NCI-H460 (cell line): ENCODE measurements around the gene TCAP. TPM values are rescaled to one million over a fixed set of nuclear protein-coding genes. Genes with fewer than 3 reads are reported as not detected.
A peak's percentile ranks its signal among the peaks of the same experiment; 100 is the strongest.
"Not testable (repeated sequence)": the region's sequence is repeated elsewhere in the genome, so short reads cannot be mapped to it uniquely, and the experiment has no call there.

ENCODE experiments used
- DNase-seq: peaks from one replicate; pipeline ENCODE4 v3.0.0-alpha.2; 2016; ENCODE audit warnings: low read depth; ENCODE audit errors: extremely low read depth
- total RNA-seq: library from RNA; depleted of rRNA; stranded (reverse); fragments of >200 nt; shearing (Covaris generic); gene quantifications from 2 replicates; pipeline ENCODE4 v1.2.3, GENCODE V29; 2014; rRNA removed

Gene TCAP
- total RNA-seq, 1 experiment from 2014 or later = 1.1 TPM

DNA sequence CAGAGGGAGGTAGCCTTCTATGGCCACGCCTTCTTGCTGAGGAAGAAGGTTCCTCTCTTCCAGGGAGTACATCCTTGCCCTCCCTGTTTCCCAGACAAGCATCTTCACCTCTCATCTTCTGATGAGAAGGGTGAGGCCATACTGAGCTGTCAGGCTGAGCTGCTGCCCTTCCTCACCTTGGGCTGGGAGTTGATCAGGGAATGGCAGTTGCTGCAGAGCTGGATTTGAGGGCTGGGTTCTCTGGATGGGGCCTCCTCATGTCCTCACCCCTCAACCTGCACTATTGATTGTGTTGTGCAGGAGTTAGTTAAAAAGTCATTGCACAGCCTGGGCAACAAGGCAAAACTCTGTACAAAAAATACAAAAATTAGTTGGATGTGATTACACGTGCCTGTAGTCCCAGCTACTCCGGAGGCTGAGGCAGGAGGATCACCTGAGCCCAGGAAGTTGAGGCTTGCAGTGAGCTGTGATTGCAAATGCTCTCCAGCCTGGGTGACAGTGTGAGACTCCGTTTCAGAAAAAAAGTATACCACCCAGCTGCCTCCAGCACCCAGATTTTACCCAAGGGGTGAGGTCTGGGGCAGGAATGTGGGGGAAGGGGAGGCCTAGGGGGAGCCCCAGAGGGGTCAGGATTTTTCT, 36.8 kb downstream of the TCAP start:
- DNase-seq = no peak

DNA sequence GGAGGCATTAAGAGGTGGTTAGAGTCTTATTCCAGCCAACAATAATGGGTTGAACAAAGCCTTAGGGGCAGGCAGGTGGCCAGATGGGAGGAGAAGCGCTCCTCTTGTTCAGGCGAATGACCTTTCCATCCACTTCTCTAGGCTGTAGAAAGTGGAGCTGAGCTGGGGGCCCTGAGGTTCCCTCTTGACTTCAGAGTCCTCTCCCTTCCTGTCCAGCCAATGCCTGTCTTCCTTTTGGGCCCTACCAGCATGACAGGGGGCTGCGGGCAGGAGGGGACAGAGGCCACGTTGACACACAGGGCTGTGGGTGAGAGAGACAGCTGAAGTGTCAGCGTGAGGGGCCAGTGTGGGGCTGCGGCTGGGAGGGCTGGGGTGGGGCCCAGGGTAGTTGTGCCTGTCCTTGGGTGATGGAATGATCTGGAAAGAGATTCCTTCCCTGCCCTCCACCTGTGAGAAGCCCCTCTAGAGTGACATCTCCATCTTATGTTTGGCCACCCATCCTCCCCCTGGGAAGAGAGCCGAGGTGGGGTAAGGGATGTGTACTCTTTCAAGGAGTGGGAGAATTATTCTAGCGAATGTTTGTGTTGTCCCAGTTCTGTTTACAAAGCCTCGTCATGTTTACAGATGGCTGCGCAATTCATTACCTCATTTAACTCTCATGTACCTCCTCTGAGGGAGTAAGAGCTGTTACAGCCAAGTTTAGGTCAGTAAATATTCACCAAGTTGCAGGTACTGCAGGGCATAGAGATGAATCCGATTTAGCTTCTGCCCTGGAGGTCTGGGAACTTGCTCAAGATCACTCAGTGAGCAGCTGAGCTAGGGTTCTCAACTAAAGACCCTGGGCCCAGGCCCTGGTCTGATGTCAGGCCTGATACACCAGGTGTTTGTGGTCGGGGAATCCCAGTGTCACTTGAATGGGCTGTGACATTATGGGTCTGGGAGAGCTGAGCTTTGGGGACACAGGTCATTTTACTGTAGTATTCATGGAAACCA, 38.0 kb downstream of the TCAP start:
- DNase-seq = peak; percentile 22

DNA sequence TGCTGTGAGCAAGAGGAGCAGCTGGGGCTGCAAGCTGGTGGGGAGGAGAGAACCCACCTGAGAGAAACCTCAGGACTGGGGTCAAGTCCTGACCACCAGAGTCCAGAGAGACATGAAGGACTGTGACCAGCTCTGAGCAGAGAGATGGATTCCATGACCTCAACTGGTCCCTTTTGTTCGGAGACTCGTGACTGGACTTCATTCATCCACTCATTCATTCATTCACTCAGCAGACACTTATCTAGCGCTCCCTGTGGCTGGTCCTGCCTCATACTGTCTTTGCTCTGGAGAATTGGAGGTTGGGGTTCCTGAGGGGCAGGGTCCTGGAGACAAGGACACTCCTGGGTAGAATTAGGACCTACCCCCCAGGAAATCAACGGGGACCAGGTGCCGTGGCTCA, 38.8 kb downstream of the TCAP start:
- no peak for DNase-seq

DNA sequence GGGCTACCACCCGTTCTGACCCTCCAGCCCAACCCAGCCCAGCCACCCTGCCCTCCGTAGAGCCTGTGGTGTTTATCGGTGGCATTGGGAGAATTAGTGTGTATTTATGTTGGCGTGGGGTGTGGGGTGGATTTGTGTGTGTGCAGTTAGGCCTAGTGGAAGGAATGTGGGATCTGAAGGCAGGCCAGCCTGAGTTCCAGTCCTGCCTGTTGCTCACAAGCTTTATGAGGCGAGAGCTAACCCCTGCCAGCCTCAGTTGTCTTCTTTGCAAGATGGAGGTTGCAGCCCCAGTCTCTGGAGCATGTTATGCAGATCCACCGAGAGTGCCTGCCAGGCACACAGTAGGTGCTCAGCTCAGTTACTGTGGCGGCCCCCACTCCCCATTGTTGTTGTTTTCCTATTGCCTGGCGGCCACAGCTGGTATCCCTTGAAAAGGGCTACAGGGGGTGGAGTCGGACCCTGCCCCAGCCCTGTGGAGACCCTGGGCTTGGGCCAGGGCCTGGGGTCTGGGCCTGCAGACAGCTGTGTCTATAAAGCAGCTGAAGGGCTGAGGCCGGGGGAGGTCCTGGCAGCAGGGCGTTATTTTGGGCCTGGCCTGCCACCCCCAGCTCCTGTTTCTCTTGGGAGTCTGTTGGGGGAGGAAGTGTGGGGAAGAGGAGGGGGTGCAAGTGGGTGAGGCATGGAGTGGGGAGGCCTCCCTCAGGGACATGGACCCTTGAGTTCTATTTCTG, 39.8 kb downstream of the TCAP start:
- DNase-seq = no peak

DNA sequence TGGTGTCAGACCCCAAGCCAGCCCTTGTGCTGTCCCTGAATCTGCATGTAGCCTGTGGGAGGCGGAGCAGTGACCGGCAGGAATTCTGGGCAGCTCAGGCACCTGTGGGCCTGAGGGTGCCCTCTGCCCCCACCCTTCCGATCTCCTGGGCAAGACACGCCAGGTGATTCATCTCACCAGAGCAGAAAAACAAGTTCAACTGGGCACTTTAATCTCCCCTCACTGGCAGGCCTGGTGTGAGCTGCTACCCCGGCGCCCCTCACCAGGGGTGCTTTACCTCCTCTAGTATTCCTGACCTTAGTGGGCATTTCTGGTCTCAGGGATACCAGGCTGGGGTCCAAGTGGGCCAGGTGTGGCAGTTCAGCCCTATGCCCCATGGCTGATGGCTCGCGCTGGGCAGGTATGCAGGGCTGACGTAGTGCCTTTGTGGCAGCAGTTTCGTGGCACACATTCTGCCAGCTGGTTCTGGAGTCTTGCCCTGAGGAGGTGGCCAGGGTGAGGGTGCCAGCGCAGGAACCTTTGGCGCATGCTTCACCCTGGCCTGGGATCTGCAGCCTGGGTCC, 40.7 kb downstream of the TCAP start:
- DNase-seq = no peak

DNA sequence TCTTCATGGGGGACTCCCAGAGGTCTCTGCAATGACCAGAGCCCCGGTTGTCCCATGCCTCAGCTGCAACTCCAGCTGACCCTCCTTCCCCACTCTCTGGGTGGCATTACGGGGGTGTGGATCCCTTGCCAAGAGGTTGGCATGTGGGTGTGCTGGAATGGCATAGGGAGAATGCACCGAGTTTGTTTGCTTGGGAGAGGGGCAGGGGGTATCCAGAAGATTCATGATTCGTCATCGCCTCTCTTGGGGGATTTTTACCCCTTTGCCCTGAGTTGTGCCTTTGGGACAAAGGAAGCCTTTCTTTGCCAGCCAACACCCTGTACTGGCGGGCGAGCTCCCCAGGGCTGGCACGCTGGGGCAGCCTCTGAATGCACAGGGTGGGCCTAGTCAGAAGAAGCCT, 41.2 kb downstream of the TCAP start:
- DNase-seq = no peak

DNA sequence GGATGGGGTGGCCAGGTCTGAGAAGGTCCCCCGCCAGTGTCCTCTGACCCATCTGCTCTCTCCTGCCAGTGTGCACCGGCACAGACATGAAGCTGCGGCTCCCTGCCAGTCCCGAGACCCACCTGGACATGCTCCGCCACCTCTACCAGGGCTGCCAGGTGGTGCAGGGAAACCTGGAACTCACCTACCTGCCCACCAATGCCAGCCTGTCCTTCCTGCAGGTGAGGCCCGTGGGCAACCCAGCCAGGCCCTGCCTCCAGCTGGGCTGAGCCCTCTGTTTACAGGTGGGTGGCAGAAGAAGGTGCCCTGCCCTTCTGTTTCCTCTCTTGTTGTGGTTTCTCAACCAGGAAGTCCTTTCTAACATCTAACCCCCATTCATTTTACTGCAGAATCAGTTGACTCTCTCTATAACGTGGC, 41.8 kb downstream of the TCAP start:
- no peak for DNase-seq

DNA sequence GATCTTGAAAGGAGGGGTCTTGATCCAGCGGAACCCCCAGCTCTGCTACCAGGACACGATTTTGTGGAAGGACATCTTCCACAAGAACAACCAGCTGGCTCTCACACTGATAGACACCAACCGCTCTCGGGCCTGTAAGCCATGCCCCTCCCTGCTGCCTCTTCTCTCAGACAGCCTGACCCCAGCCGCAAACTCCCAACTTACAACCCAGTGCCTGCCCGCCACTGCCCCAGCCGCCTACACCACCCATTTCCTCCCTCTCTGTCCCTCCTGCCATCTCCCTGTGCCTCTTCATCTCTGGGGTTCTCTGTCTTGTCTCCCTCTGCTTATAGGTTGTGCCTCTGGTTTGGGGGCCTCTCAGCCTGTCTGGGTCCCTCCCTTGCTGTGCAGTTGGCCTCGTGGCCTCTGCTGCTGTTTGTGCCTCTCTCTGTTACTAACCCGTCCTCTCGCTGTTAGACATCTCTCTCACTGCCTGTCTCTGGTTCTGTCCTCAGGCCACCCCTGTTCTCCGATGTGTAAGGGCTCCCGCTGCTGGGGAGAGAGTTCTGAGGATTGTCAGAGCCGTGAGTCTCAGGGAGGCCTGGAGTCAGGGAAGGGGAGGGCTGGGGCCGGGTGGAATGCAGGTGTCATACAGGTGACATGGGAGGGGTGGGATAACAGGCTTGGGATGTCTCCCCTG, 44.3 kb downstream of the TCAP start:
- no peak for DNase-seq

DNA sequence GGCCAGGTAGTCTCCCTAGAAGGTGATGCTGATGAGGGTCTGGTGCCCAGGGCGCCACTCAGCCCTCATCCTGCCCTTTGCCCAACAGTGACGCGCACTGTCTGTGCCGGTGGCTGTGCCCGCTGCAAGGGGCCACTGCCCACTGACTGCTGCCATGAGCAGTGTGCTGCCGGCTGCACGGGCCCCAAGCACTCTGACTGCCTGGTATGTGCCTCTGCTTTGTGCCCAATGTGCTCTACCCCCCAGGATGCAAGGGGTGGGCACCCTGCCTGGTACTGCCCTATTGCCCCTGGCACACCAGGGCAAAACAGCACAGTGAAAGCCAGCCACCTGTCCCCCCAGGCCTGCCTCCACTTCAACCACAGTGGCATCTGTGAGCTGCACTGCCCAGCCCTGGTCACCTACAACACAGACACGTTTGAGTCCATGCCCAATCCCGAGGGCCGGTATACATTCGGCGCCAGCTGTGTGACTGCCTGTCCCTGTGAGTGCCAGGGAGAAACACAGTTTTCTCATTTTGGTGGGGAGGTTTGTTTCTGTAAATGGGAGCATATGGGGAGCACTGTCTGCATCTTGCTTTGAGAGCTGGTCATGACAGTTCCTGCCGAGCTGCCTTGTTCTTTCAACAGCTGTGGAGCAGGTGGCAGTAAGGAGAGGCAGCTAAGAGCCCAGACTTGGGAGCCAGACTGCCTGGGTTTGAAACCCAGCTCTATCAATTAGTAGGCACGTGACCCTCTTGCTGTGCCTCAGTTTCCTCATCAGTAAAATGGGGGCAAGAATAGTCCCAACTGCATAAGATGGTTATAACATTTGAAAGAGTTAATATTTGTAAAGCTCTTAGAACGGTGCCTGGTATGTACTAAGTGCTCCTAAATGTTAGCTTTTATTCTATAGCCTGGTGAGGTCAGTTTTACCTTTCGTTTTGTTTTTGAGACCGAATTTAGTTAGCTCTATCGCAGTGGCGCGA, 45.1 kb downstream of the TCAP start:
- no peak for DNase-seq

DNA sequence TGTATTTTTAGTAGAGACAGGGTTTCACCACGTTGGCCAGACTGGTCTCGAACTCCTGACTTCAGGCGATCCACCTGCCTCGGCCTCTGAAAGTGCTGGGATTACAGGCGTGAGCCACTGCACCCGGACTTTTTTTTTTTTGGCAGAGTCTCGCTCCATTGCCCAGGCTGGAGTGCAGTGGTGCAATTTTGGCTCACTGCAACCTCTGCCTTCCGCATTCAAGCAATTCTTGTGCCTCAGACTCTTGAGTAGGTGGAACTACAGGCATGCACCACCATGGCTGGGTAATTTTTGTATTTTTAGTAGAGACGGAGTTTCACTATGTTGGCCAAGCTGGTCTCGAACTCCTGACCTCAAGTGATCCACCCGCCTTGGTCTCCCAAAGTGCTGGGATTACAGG, 45.9 kb downstream of the TCAP start:
- not testable (repeated sequence) for DNase-seq

DNA sequence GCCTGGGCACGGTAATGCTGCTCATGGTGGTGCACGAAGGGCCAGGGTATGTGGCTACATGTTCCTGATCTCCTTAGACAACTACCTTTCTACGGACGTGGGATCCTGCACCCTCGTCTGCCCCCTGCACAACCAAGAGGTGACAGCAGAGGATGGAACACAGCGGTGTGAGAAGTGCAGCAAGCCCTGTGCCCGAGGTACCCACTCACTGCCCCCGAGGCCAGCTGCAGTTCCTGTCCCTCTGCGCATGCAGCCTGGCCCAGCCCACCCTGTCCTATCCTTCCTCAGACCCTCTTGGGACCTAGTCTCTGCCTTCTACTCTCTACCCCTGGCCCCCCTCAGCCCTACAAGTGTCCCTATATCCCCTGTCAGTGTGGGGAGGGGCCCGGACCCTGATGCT, 46.7 kb downstream of the TCAP start:
- no peak for DNase-seq

DNA sequence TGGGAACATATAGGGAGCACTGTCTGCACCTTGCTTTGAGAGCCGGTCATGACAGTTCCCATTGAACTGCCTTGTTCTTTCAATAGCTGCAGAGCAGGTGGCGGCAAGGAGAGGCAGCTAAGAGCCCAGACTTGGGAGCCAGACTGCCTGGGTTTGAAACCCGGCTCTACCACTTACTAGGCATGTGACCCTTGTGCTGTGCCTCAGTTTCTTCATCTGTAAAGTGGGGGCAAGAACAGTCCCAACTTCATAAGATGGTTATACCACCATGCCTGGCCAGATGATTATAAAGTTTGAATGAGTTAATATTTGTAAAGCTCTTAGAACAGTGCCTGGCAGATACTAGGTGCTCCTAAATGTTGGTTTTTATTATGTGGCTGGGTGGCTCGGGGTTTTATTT, 49.1 kb downstream of the TCAP start:
- DNase-seq = no peak

DNA sequence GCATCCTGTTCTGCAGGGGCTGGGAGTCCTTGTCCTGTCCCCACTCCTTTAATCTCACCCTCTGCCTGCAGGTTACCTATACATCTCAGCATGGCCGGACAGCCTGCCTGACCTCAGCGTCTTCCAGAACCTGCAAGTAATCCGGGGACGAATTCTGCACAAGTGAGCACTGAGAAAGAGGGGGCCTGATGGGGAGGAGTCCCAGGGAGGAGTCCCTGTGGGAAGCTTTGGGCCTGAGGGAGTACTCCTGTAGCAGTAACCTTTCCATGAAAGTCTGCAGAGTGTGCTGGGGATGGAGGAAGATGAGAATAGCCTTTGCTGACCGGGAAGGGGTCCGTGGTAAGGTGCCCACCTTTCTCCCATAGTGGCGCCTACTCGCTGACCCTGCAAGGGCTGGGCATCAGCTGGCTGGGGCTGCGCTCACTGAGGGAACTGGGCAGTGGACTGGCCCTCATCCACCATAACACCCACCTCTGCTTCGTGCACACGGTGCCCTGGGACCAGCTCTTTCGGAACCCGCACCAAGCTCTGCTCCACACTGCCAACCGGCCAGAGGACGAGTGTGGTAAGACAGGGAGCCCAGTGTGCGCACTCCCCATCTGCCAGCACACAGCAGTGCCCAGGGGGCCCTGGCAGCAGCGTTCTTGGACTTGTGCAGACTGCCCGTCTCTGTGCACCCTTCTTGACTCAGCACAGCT, 50.4 kb downstream of the TCAP start:
- DNase-seq = no peak

Other genes starting within 250 kb of the TCAP start
- gene MED1, start 214.1 kb upstream of the TCAP start, total RNA-seq = 37.5 and 37.6 TPM in 2 replicates
- gene CDK12, start 203.9 kb upstream of the TCAP start, total RNA-seq = 35.4 and 42.4 TPM in 2 replicates
- not detected in 2 replicates for gene NEUROD2, start 57.4 kb upstream of the TCAP start, total RNA-seq
- gene PPP1R1B, start 38.4 kb upstream of the TCAP start, total RNA-seq = 0.05 TPM in 1 of 2 replicates, not detected in the other
- gene STARD3, start 28.2 kb upstream of the TCAP start, total RNA-seq = 33.2 and 41.1 TPM in 2 replicates
- not detected in 2 replicates for gene PNMT, start 3.1 kb downstream of the TCAP start, total RNA-seq
- gene PGAP3, start 22.7 kb downstream of the TCAP start, total RNA-seq = 5.3 and 5.8 TPM in 2 replicates
- 15.7 and 17.4 TPM in 2 replicates for gene ERBB2, start 34.7 kb downstream of the TCAP start, total RNA-seq
- gene MIEN1, start 65.2 kb downstream of the TCAP start, total RNA-seq = 72.4 and 79.9 TPM in 2 replicates
- 1.7 TPM in 2 replicates for gene GRB7, start 72.6 kb downstream of the TCAP start, total RNA-seq
- not detected in 2 replicates for gene IKZF3, start 199.0 kb downstream of the TCAP start, total RNA-seq
- not detected in 2 replicates for gene ZPBP2, start 202.9 kb downstream of the TCAP start, total RNA-seq